Measurements from ENCODE around the gene CAPN9.

Gene CAPN9

GRCh38 chr1:230747127-230747730 is at the start of gene CAPN9:
TSS of gene CAPN9 (plus strand) at chr1:230747388. CDS start at chr1:230747497, 109 bp downstream.
- TF ChIP-seq RAD21 (IDR thresholded peaks at IDR 0.05; ENCODE audit: low read depth) (no peak), TCF12 (IDR thresholded peaks at IDR 0.05; ENCODE audit: low read depth) (no peak), USF1 (IDR thresholded peaks at IDR 0.05) (no peak), EP300 (IDR thresholded peaks at IDR 0.05; ENCODE audit: borderline replicate concordance) (no peak), MAX (IDR thresholded peaks at IDR 0.05) (no peak), TEAD4 (IDR thresholded peaks at IDR 0.05) (no peak), EGR1 (IDR thresholded peaks at IDR 0.05) (no peak), TAF1 (IDR thresholded peaks at IDR 0.05; ENCODE audit: low read depth) (no peak), YY1 (IDR thresholded peaks at IDR 0.05; ENCODE audit: low read depth) (no peak), REST (IDR thresholded peaks at IDR 0.05; ENCODE audit: low read depth) (no peak), CREB1 (IDR thresholded peaks at IDR 0.05; ENCODE audit: low read depth) (no peak), FOXM1 (IDR thresholded peaks at IDR 0.05; ENCODE audit: borderline replicate concordance, low read depth) (no peak), CEBPB (IDR thresholded peaks at IDR 0.05) (no peak), NFIC (IDR thresholded peaks at IDR 0.05) (no peak), ZBTB7A (IDR thresholded peaks at IDR 0.05; ENCODE audit: low read depth) (no peak)

- TF ChIP-seq RAD21 (IDR thresholded peaks at IDR 0.05; ENCODE audit: low read depth) (no peak), TAF1 (IDR thresholded peaks at IDR 0.05; ENCODE audit: low read depth) (no peak), TCF12 (IDR thresholded peaks at IDR 0.05; ENCODE audit: low read depth) (no peak), FOXM1 (IDR thresholded peaks at IDR 0.05; ENCODE audit: borderline replicate concordance, low read depth) (no peak), EP300 (IDR thresholded peaks at IDR 0.05; ENCODE audit: borderline replicate concordance) (no peak), CEBPB (IDR thresholded peaks at IDR 0.05) (no peak), EGR1 (IDR thresholded peaks at IDR 0.05) (no peak), ZBTB7A (IDR thresholded peaks at IDR 0.05; ENCODE audit: low read depth) (no peak)
Measured at GRCh38 chr1:230698130-230698529, 49.1 kb upstream of the CAPN9 start.

GRCh38 chr1:230699716-230700115 is 47.5 kb upstream of the CAPN9 start:
- TF ChIP-seq EGR1 (IDR thresholded peaks at IDR 0.05) (no peak), CEBPB (IDR thresholded peaks at IDR 0.05) (no peak), USF1 (IDR thresholded peaks at IDR 0.05) (no peak), MAX (IDR thresholded peaks at IDR 0.05) (no peak), ZBTB7A (IDR thresholded peaks at IDR 0.05; ENCODE audit: low read depth) (no peak)

- TF ChIP-seq MAX (IDR thresholded peaks at IDR 0.05) (no peak), CREB1 (IDR thresholded peaks at IDR 0.05; ENCODE audit: low read depth) (no peak), TEAD4 (IDR thresholded peaks at IDR 0.05) (no peak), EGR1 (IDR thresholded peaks at IDR 0.05) (no peak), NFIC (IDR thresholded peaks at IDR 0.05) (no peak), ZBTB7A (IDR thresholded peaks at IDR 0.05; ENCODE audit: low read depth) (no peak), RAD21 (IDR thresholded peaks at IDR 0.05; ENCODE audit: low read depth) (no peak), REST (IDR thresholded peaks at IDR 0.05; ENCODE audit: low read depth) (no peak), EP300 (IDR thresholded peaks at IDR 0.05; ENCODE audit: borderline replicate concordance) (no peak), FOXM1 (IDR thresholded peaks at IDR 0.05; ENCODE audit: borderline replicate concordance, low read depth) (no peak), TCF12 (IDR thresholded peaks at IDR 0.05; ENCODE audit: low read depth) (no peak), YY1 (IDR thresholded peaks at IDR 0.05; ENCODE audit: low read depth) (no peak), CEBPB (IDR thresholded peaks at IDR 0.05) (no peak), USF1 (IDR thresholded peaks at IDR 0.05) (no peak)
Measured at GRCh38 chr1:230700132-230700531, 47.1 kb upstream of the CAPN9 start.

GRCh38 chr1:230701434-230701833 is 45.8 kb upstream of the CAPN9 start:
- TF ChIP-seq CREB1 (IDR thresholded peaks at IDR 0.05; ENCODE audit: low read depth) (no peak), NFIC (IDR thresholded peaks at IDR 0.05) (no peak), REST (IDR thresholded peaks at IDR 0.05; ENCODE audit: low read depth) (no peak), CEBPB (IDR thresholded peaks at IDR 0.05) (no peak), TCF12 (IDR thresholded peaks at IDR 0.05; ENCODE audit: low read depth) (no peak), ZBTB7A (IDR thresholded peaks at IDR 0.05; ENCODE audit: low read depth) (no peak), EP300 (IDR thresholded peaks at IDR 0.05; ENCODE audit: borderline replicate concordance) (no peak), EGR1 (IDR thresholded peaks at IDR 0.05) (no peak), FOXM1 (IDR thresholded peaks at IDR 0.05; ENCODE audit: borderline replicate concordance, low read depth) (no peak), TAF1 (IDR thresholded peaks at IDR 0.05; ENCODE audit: low read depth) (no peak)

Data from Ishikawa (cell line).